GM10847 (cell line): ENCODE measurements around the gene NFATC4.

Experiments used
- POLR2A ChIP-seq: IDR thresholded peaks from 2 replicates; pipeline ENCODE4 v1.6.1; 2011; ENCODE audit not compliant: insufficient read length; ENCODE audit errors: extremely low read depth

Gene NFATC4

DNA sequence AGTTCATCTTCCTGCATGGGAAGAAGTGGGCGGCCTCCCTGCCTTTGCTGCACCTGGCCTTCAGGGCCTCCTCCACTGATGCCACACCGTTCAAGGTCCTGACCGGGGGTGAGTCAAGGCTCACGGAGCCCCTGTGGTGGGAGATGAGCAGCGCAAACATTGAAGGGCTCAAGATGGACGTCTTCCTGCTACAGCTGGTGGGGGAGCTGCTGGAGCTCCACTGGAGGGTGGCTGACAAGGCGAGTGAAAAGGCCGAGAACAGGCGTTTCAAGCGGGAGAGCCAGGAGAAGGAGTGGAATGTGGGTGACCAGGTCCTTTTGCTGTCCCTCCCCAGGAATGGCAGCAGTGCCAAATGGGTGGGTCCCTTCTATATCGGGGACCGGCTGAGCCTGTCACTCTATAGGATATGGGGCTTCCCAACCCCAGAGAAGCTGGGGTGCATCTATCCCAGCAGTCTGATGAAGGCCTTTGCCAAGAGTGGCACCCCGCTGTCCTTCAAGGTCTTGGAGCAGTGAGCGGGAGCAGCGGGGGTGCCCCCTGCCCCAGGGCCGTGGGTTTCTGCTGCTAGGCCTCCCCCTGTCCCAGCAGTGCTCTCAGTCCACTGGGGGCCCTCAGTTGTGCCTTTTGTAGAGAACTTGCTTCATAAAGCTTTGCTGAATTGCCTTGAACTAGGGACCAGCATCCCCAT is 49.1 kb downstream of the NFATC4 start:
- TF ChIP-seq POLR2A = no peak

DNA sequence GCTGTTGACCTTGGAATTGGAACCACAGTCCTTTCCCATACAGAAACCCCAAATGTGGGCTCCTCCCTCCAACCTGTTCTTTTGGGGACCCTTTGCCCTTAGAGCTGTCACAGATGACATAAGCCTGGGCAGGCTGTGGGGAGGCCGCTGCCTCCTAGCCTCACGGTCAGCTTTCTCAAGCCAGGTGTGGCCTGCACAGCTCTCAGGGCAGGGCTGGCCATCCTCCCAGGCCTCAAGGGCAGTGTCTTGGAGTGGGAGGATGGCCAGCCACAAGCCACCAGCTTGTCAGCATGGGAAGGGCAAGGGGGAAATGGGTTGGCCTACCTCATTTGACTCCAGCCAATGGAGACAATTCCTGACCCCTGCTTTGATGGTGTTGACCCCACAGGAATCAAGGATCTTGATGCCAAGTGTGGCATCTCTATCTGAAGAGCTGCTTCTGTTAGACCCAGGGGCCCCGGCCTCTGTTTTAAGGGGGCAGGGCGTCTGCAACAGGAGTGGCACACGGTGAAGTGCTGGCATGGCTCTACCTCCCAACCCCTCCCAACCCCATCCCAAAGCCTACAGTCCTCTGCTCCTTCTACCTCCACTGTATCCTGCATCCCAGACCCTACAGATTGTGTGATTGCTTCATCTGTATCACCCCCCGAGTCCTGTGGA is 50.0 kb downstream of the NFATC4 start:
- TF ChIP-seq POLR2A = no peak

- TF ChIP-seq POLR2A = no peak
These were observed 50.5 kb downstream of the NFATC4 start for GRCh38 chr14:24418492-24418873.

- no peak for TF ChIP-seq POLR2A
These were observed 54.3 kb downstream of the NFATC4 start for GRCh38 chr14:24422261-24422660.

GRCh38 chr14:24422694-24423601 is 55.0 kb downstream of the NFATC4 start:
- TF ChIP-seq POLR2A = no peak

- no peak for TF ChIP-seq POLR2A
These were observed 57.7 kb downstream of the NFATC4 start for GRCh38 chr14:24425704-24426103.

DNA sequence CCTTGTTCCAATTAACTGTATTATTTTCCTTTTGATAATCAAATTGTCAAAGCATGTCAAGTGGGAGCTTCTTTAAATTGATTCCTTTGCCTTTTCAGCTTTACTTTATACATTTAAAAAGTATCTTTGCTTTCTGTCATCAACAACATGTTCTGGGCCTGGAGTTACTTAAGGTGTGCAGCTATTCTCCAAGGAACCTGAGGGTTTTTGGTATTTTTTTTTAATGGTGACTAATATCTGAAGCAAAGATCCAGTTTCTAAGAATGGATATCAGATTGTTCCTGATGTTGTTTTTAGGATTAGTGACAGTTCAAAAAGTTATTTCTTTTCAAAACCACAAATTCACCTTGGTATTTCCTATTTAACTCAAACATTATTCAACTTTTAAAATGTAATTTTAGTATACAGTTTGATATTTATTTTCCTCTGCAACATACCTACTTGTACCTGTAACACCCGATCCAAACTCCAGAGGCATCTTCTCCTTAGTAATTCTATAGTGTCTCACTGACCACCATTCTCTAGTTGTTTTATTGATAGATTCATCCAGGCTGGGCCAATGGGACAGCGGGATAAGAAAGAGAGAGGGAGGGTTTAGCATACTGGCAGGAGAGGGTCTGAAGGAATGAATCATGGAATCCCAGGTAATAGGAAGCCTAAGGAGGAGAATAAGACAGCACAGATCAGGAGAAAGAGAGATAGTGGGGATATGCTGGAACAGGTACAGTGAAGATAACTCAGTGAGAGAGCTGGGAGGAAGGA is 58.3 kb downstream of the NFATC4 start:
- no peak for TF ChIP-seq POLR2A

GRCh38 chr14:24426912-24427536 is 59.0 kb downstream of the NFATC4 start:
- TF ChIP-seq POLR2A = no peak

DNA sequence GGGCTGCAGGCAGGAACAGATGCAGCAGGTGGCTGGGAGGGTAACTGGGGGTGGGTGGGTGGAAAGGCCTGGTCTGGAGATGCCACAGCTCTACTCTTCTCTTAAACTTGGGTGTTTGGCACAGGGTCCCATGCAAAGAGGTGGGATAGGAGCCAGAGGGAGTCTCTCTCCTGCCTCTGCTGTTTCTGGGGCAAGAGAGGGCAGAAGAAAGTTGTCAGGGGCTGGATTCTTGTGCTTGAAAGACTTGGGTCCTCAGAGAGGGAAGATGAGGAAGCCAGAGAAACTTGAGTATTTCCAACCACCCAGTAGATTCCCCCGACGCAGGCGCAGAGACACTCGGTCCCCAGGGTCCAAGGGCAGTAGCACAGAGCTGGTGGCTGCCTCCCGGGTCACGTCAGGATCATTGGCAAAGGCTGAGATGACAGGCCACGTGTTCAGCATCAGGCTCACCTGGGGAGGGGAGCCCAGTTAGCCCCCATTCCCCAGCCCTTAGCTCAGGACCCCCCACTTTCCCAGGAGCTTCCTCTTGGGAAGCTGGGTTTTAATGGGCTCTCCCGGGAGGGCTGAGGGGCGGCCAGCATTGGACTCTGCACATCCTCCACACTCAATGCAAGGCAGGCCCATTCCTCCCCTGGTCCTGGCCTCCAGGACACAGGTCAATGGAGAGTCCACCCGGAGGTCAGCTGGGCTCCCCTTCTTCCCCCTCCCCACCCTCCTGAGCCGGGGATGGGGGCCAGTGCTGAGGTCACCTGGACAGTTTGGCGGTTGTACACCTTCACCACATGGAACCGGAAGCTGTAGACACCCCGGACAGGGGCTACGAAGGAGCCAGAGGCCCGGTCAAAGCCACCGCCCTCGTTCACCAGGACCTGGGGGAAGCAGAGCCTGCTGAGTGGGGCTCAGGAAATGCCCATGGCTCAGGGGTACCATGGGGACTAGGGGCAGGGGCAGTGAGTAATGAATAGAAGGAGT is 59.8 kb downstream of the NFATC4 start:
- no peak for TF ChIP-seq POLR2A

DNA sequence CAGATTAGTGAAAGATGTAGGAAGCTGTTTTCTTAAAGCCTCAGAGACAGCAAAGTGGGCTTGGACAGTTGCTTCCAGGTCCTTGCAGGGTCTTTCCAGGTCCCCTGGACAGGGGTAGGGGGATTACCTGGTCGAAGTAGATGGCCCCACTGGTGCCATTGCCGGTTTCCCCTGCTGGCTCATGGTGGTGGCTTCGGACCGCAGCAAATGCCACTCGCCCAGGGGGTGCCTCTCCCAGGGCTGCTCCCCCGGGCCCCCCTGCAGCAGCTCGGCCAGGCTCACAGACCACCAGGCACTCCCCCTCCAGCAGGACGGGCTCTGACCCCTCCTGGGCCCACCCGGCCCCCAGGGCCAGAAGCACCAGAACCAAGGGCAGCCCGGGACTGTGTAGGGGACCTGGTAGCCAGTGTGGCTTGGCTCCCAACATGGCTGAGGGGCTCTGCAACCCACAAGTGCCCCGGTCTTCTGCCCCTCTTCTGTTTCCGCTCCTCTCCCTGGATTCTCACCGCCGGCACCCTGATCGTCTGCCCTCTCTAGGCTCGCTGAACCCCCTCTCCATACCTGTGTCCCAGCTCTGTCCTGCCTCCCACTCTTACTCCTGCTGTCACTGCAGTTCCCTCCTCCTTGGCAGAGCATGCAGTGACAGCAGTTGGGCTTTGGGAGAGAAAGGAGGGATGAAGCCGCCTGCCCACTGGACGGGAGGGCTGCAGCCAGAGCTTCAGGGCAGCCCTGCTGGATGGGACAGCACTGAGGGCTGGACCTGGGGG is 60.8 kb downstream of the NFATC4 start:
- no peak for TF ChIP-seq POLR2A
